ENCODE measurements around the gene GLCCI1. TPM values are rescaled to one million over a fixed set of nuclear protein-coding genes. Genes with fewer than 3 reads are reported as not detected.

The GLCCI1 gene
- polyA plus RNA-seq, 1 donor (not counting 4 experiments of a cell fraction or from before 2014, with no cell fraction given), result 3.4 TPM

DNA sequence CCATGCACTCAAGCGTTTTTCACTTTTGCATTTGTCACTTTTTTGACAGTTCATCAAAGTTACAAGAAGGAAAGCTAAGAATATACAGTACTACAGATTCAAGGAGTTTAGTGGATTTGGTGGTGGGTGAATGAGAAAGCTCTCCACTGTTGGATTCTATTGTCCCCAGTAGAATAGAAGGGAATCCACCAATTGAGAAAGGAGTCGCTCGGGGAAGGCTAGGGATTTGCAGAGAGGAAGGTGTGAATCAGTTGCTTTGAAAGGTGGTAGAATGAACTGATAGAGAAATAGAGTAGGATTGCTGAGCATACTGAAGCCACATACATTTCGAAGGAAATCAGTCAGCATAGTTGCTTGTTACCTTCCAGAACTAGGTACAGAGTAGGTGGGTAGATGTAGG is 33.7 kb upstream of the GLCCI1 start:
- no peak for FAIRE-seq
- no peaks in the 10 kb centered on the region for H3K36me3 ChIP-seq (ENCODE audit: control insufficient read depth in 2 of 2, extremely low read depth in 1 of 2, insufficient read depth in 2 of 2, low read length in 2 of 2)
- dilution Hi-C loops (cut with MboI; ENCODE audit: extremely low pct_ligation_motif_present, low sequenced_read_pairs), result no loop called here

DNA sequence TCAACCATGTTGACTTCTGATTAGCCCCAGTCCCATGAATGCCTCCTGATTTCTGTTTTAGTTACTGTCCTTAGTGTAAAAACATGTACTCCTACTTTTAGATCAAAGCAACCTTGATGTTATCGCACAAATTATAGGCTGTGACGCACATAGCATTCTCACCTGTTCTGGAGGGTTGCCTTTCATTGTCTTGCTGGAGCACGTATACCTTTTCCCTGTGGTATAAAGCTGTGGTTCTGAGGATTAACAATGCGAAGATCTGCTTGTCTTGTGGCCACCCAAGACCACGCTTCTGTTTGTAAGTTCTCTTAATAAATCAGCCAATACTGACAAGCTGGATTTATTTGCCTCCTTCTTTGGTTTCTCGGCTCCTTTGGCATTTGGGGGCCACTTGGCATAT is 30.1 kb upstream of the GLCCI1 start:
- H3K27ac ChIP-seq (ENCODE audit: control insufficient read depth, insufficient read depth, low read length), result no peak overlapping the region
- no peaks in the 10 kb centered on the region for H3K79me2 ChIP-seq (ENCODE audit: control insufficient read depth, insufficient read depth, low read length)
- H3K4me3 ChIP-seq (ENCODE audit: control insufficient read depth in 2 of 3, extremely low read depth in 1 of 3, insufficient read depth in 2 of 3, low read depth in 1 of 3, low read length in 3 of 3), result no peak overlapping the region
- FAIRE-seq (no peak), DNase-seq (ENCODE audit: low read depth, low spot score) (no peak)
- no peak overlapping the region for H3K4me2 ChIP-seq (ENCODE audit: control insufficient read depth, extremely low read depth, insufficient read depth, low read depth, low read length)
- TF ChIP-seq EZH2 (IDR thresholded peaks at IDR 0.05; ENCODE audit: low read length), result no peak
- TF ChIP-seq, protein P1, sequence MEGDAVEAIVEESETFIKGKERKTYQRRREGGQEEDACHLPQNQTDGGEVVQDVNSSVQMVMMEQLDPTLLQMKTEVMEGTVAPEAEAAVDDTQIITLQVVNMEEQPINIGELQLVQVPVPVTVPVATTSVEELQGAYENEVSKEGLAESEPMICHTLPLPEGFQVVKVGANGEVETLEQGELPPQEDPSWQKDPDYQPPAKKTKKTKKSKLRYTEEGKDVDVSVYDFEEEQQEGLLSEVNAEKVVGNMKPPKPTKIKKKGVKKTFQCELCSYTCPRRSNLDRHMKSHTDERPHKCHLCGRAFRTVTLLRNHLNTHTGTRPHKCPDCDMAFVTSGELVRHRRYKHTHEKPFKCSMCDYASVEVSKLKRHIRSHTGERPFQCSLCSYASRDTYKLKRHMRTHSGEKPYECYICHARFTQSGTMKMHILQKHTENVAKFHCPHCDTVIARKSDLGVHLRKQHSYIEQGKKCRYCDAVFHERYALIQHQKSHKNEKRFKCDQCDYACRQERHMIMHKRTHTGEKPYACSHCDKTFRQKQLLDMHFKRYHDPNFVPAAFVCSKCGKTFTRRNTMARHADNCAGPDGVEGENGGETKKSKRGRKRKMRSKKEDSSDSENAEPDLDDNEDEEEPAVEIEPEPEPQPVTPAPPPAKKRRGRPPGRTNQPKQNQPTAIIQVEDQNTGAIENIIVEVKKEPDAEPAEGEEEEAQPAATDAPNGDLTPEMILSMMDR (optimal IDR thresholded peaks at IDR 0.05 in 1 of 3, IDR thresholded peaks at IDR 0.05 in 1 of 3, conservative IDR thresholded peaks at IDR 0.05 in 1 of 3; ENCODE audit: extremely low read depth in 1 of 3, insufficient read depth in 2 of 3, low read length in 3 of 3), result no peak
- no peak overlapping the region for H2AFZ ChIP-seq (ENCODE audit: control insufficient read depth, low read length)
- dilution Hi-C loops (cut with MboI; ENCODE audit: extremely low pct_ligation_motif_present, low sequenced_read_pairs), result no loop called here
- H3K9me3 ChIP-seq (ENCODE audit: control insufficient read depth, low read depth, low read length), result no peaks in the 10 kb centered on the region
- H3K9me1 ChIP-seq (ENCODE audit: control insufficient read depth, extremely low read depth, insufficient read depth, low read length), result no peaks in the 10 kb centered on the region
- H3K9ac ChIP-seq (ENCODE audit: control insufficient read depth, extremely low read depth, insufficient read depth, low read length), result no peak overlapping the region
- no peaks in the 10 kb centered on the region for H3K4me1 ChIP-seq (ENCODE audit: control insufficient read depth, extremely low read depth, insufficient read depth, low read length)
- H4K20me1 ChIP-seq (ENCODE audit: control insufficient read depth, extremely low read depth, insufficient read depth, low read length), result no peaks in the 10 kb centered on the region
- no peaks in the 10 kb centered on the region for H3K36me3 ChIP-seq (ENCODE audit: control insufficient read depth in 2 of 2, extremely low read depth in 1 of 2, insufficient read depth in 2 of 2, low read length in 2 of 2)
- no peaks in the 10 kb centered on the region for H3K27me3 ChIP-seq (ENCODE audit: control insufficient read depth, extremely low read depth, insufficient read depth, low read length)

More for the DNA sequence above, 33.7 kb upstream of the GLCCI1 start:
- Histone ChIP-seq H3K27me3 (ENCODE audit: control insufficient read depth, extremely low read depth, insufficient read depth, low read length) (no peaks in the 10 kb centered on the region), H4K20me1 (ENCODE audit: control insufficient read depth, extremely low read depth, insufficient read depth, low read length) (no peaks in the 10 kb centered on the region), H3K27ac (ENCODE audit: control insufficient read depth, insufficient read depth, low read length) (no peak overlapping the region), H3K4me1 (ENCODE audit: control insufficient read depth, extremely low read depth, insufficient read depth, low read length) (no peaks in the 10 kb centered on the region), H3K9me1 (ENCODE audit: control insufficient read depth, extremely low read depth, insufficient read depth, low read length) (no peaks in the 10 kb centered on the region), H3K79me2 (ENCODE audit: control insufficient read depth, insufficient read depth, low read length) (no peaks in the 10 kb centered on the region), H3K4me2 (ENCODE audit: control insufficient read depth, extremely low read depth, insufficient read depth, low read depth, low read length) (no peak overlapping the region), H3K9ac (ENCODE audit: control insufficient read depth, extremely low read depth, insufficient read depth, low read length) (no peak overlapping the region), H2AFZ (ENCODE audit: control insufficient read depth, low read length) (no peak overlapping the region), H3K4me3 (ENCODE audit: control insufficient read depth in 2 of 3, extremely low read depth in 1 of 3, insufficient read depth in 2 of 3, low read depth in 1 of 3, low read length in 3 of 3) (no peak overlapping the region), H3K9me3 (ENCODE audit: control insufficient read depth, low read depth, low read length) (no peaks in the 10 kb centered on the region)
- TF ChIP-seq, protein P1 (optimal IDR thresholded peaks at IDR 0.05 in 1 of 3, IDR thresholded peaks at IDR 0.05 in 1 of 3, conservative IDR thresholded peaks at IDR 0.05 in 1 of 3; ENCODE audit: extremely low read depth in 1 of 3, insufficient read depth in 2 of 3, low read length in 3 of 3), result no peak
- TF ChIP-seq EZH2 (IDR thresholded peaks at IDR 0.05; ENCODE audit: low read length), result no peak
- DNase-seq (ENCODE audit: low read depth, low spot score), result no peak

All from keratinocyte (primary cell).